ENCODE measurements around the gene CYB5D1.

DNA sequence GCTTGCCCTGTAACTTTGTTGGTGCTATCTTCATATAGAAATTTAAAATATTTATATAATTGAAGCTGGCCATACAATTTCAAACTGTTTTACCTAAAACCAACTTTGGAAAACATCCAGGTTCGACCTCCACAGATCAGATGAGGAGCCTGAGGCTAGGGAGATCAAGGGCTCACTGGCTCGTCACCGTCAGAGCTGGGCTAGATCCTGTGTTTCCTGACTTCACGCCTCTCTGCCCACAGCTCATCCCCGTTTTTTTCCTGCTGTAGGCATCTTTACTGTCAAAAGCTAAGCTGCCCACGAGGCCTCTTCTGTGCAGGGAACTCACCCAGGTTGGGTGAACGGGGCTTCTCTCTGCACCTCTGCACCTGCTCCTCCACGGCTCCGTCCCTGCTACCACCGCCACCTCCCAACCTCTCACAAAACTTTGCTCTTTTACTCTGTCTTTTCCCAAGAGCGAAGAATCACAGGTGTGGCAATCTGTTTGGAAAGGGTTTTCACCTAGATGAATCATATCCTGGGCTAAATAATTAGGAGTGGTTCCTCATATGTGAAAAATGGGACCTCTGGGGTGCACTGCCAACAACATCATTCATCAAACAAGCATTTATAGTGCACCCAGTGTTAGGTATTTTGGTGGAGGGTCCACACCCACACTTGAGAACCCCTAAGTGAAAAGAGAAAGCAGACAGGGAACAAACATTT lies 48.6 kb upstream of the CYB5D1 start:
- no peak for TF ChIP-seq POLR2A (IDR thresholded peaks at IDR 0.05)
- TF ChIP-seq, protein P1, sequence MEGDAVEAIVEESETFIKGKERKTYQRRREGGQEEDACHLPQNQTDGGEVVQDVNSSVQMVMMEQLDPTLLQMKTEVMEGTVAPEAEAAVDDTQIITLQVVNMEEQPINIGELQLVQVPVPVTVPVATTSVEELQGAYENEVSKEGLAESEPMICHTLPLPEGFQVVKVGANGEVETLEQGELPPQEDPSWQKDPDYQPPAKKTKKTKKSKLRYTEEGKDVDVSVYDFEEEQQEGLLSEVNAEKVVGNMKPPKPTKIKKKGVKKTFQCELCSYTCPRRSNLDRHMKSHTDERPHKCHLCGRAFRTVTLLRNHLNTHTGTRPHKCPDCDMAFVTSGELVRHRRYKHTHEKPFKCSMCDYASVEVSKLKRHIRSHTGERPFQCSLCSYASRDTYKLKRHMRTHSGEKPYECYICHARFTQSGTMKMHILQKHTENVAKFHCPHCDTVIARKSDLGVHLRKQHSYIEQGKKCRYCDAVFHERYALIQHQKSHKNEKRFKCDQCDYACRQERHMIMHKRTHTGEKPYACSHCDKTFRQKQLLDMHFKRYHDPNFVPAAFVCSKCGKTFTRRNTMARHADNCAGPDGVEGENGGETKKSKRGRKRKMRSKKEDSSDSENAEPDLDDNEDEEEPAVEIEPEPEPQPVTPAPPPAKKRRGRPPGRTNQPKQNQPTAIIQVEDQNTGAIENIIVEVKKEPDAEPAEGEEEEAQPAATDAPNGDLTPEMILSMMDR (IDR thresholded peaks at IDR 0.05) = no peak
